IMR-90 (cell line): ENCODE data around the gene SNCA. TPM values are rescaled to one million over a fixed set of nuclear protein-coding genes. Genes with fewer than 3 reads are reported as not detected.
A peak's percentile ranks its signal among the peaks of the same experiment; 100 is the strongest.

ENCODE experiments used
- ATAC-seq: fragments of 200-7000 bp; cut with Tn5 transposase; 2 replicates; pipeline ENCODE4 v1.9.1; 2020; ENCODE audit warnings: low read depth, mild to moderate bottlenecking, moderate library complexity
- Bru-seq: library from RNA; stranded (reverse); fragments of 400-500 nt; gene quantifications from one replicate; lab custom pipeline; 2021; lab: Mats Ljungman, UMichigan
- BruChase-seq, 2 experiments: library from RNA; stranded (reverse); fragments of 400-500 nt; gene quantifications; one replicate each; lab custom pipeline; 2021; lab: Mats Ljungman, UMichigan
- BruUV-seq: library from RNA; stranded (reverse); fragments of 400-500 nt; replicated peaks from 2 replicates; lab custom pipeline; 2021; lab: Mats Ljungman, UMichigan
- CTCF ChIA-PET: fragments of 300-600 bp; formaldehyde crosslinking; extraction: SDS; loops from one replicate; lab custom pipeline; 2021; ENCODE audit warnings: antibody characterized with exemption; lab: Yijun Ruan, JAX
- POLR2A ChIA-PET: fragments of 300-600 bp; sonication (Branson Sonifier 250); formaldehyde crosslinking; loops from one replicate; lab custom pipeline; 2022; ENCODE audit warnings: antibody characterized with exemption; ENCODE audit not compliant: unreplicated experiment; lab: Charles Lee
- DNase-seq: peaks from one replicate; pipeline ENCODE4 v3.0.0; 2013
- H2AFZ ChIP-seq: replicated peaks from 2 replicates; pipeline ENCODE3; 2013; ENCODE audit warnings: low read length, mild to moderate bottlenecking; ENCODE audit not compliant: poor library complexity
- H2AK5ac ChIP-seq: 2 replicates; pipeline ENCODE4 v1.6.1; 2013; ENCODE audit warnings: low read depth, low read length, inconsistent platforms
- H2AK9ac ChIP-seq: replicated peaks from 2 replicates; pipeline ENCODE3; 2013; ENCODE audit warnings: mild to moderate bottlenecking, low read depth, low read length, moderate library complexity; ENCODE audit not compliant: poor library complexity
- H2BK120ac ChIP-seq: 2 replicates; pipeline ENCODE4 v1.6.1; 2013; ENCODE audit warnings: low read depth, low read length, inconsistent platforms
- H2BK15ac ChIP-seq: 3 replicates; pipeline ENCODE4 v1.6.1; 2013; ENCODE audit warnings: low read depth, low read length, inconsistent platforms
- H2BK20ac ChIP-seq: 2 replicates; pipeline ENCODE4 v1.6.1; 2013; ENCODE audit warnings: low read depth, mild to moderate bottlenecking, inconsistent platforms, low read length, moderate library complexity
- H2BK5ac ChIP-seq: 2 replicates; pipeline ENCODE4 v1.6.1; 2013; ENCODE audit warnings: mild to moderate bottlenecking, low read depth, low read length, inconsistent platforms; ENCODE audit not compliant: poor library complexity, severe bottlenecking
- H3K14ac ChIP-seq: replicated peaks from 2 replicates; pipeline ENCODE4 v1.6.1; 2013; ENCODE audit warnings: low read depth, low read length, inconsistent platforms
- H3K18ac ChIP-seq: 2 replicates; pipeline ENCODE4 v1.6.1; 2013; ENCODE audit warnings: low read depth, low read length, control low read depth
- H3K23ac ChIP-seq: 2 replicates; pipeline ENCODE4 v1.6.1; 2013; ENCODE audit warnings: low read depth, low read length, inconsistent platforms
- H3K27ac ChIP-seq: 2 replicates; pipeline ENCODE4 v1.5.1; 2013; ENCODE audit warnings: mild to moderate bottlenecking, control low read depth, low read length; ENCODE audit not compliant: insufficient read depth
- H3K27me3 ChIP-seq: 2 replicates; pipeline ENCODE4 v1.6.1; 2013; ENCODE audit warnings: low read length; ENCODE audit not compliant: control insufficient read depth, insufficient read depth
- H3K36me3 ChIP-seq: 2 replicates; pipeline ENCODE4 v1.6.1; 2013; ENCODE audit warnings: low read length, mixed read lengths; ENCODE audit not compliant: control insufficient read depth, insufficient read depth
- H3K4ac ChIP-seq: 2 replicates; pipeline ENCODE4 v1.6.1; 2013; ENCODE audit warnings: low read depth, low read length, inconsistent platforms
- H3K4me1 ChIP-seq: 2 replicates; pipeline ENCODE4 v1.6.1; 2013; ENCODE audit warnings: low read length, mixed read lengths; ENCODE audit not compliant: control insufficient read depth, insufficient read depth
- H3K4me2 ChIP-seq: 2 replicates; pipeline ENCODE4 v1.6.1; 2013; ENCODE audit warnings: low read depth, mild to moderate bottlenecking, control low read depth, low read length, moderate library complexity
- H3K4me3 ChIP-seq: 2 replicates; pipeline ENCODE4 v1.5.1; 2013; ENCODE audit warnings: low read depth, mild to moderate bottlenecking, control low read depth, low read length, moderate library complexity; ENCODE audit not compliant: insufficient read depth
- H3K56ac ChIP-seq: 2 replicates; pipeline ENCODE4 v1.6.1; 2013; ENCODE audit warnings: low read length, inconsistent platforms; ENCODE audit not compliant: insufficient read depth; ENCODE audit errors: extremely low read depth
- H3K79me1 ChIP-seq, 2 experiments: 2 replicates each; pipeline ENCODE4 v1.6.1; 2013; ENCODE audit warnings: low read length in 2 of 2, inconsistent platforms in 1 of 2, low read depth in 1 of 2
- H3K9ac ChIP-seq: 2 replicates; pipeline ENCODE4 v1.6.1; 2013; ENCODE audit warnings: low read depth, low read length, control low read depth
- H3K9me1 ChIP-seq: 2 replicates; pipeline ENCODE4 v1.6.1; 2013; ENCODE audit warnings: low read length, inconsistent platforms; ENCODE audit not compliant: insufficient read depth
- H3K9me3 ChIP-seq: 2 replicates; pipeline ENCODE4 v1.6.1; 2013; ENCODE audit warnings: low read length; ENCODE audit not compliant: control insufficient read depth, insufficient read depth
- H4K20me1 ChIP-seq: 2 replicates; pipeline ENCODE4 v1.6.1; 2013; ENCODE audit warnings: low read length, inconsistent platforms; ENCODE audit not compliant: insufficient read depth
- H4K5ac ChIP-seq: 2 replicates; pipeline ENCODE4 v1.6.1; 2013; ENCODE audit warnings: mild to moderate bottlenecking, low read depth, low read length, control low read depth
- H4K8ac ChIP-seq, 2 experiments: 2 replicates each; pipeline ENCODE4 v1.6.1; 2013; ENCODE audit warnings: low read depth in 2 of 2, low read length in 2 of 2, control low read depth in 1 of 2, inconsistent platforms in 1 of 2
- H4K91ac ChIP-seq: 2 replicates; pipeline ENCODE4 v1.6.1; 2013; ENCODE audit warnings: low read depth, low read length, inconsistent platforms; ENCODE audit not compliant: insufficient read depth
- CEBPB ChIP-seq: IDR thresholded peaks from 2 replicates; pipeline ENCODE4 v1.6.1; 2012; ENCODE audit warnings: low read depth, low read length, improper control_type of control experiment
- CHD1 ChIP-seq: IDR thresholded peaks from 2 replicates; pipeline ENCODE4 v1.6.1; 2012; ENCODE audit warnings: low read depth, low read length, improper control_type of control experiment
- CTCF ChIP-seq: conservative IDR thresholded peaks from 2 replicates; pipeline ENCODE4 v1.5.1; 2012; ENCODE audit warnings: mild to moderate bottlenecking, low read depth, low read length, improper control_type of control experiment
- FOS ChIP-seq: fragments of 150-350 bp; IDR thresholded peaks from 2 replicates; pipeline ENCODE4 v1.6.1; 2016; ENCODE audit warnings: low read depth, low read length
- MXI1 ChIP-seq: IDR thresholded peaks from 2 replicates; pipeline ENCODE4 v1.6.1; 2012; ENCODE audit warnings: low read depth, mild to moderate bottlenecking, low read length, moderate library complexity, borderline replicate concordance
- NFE2L2 ChIP-seq: fragments of 150-350 bp; IDR thresholded peaks from 2 replicates; pipeline ENCODE4 v1.6.1; 2016; ENCODE audit warnings: low read depth, mild to moderate bottlenecking, low read length
- POLR2A ChIP-seq: IDR thresholded peaks from 2 replicates; pipeline ENCODE4 v1.6.1; 2012; ENCODE audit warnings: mild to moderate bottlenecking, low read depth, low read length
- RCOR1 ChIP-seq: IDR thresholded peaks from 2 replicates; pipeline ENCODE4 v1.6.1; 2012; ENCODE audit warnings: mild to moderate bottlenecking, low read length, improper control_type of control experiment; ENCODE audit not compliant: insufficient replicate concordance
- RFX5 ChIP-seq: IDR thresholded peaks from 2 replicates; pipeline ENCODE4 v1.8.0; 2012; ENCODE audit warnings: low read depth, mild to moderate bottlenecking, low read length, moderate library complexity
- SMC3 ChIP-seq: fragments of 150-350 bp; IDR thresholded peaks from 2 replicates; pipeline ENCODE4 v1.6.1; 2016; ENCODE audit warnings: low read depth, mild to moderate bottlenecking, antibody characterized with exemption, low read length, moderate library complexity
- WGBS, 2 experiments: methylation state at CpG; one replicate each; pipeline versions ENCODE4 v1.1.5 to v1.1.7; 2013; ENCODE audit warnings: missing lambda C conversion rate in 2 of 2; ENCODE audit not compliant: insufficient read length in 1 of 2; ENCODE audit errors: extremely low coverage in 2 of 2; 5-methylcytosine and 5-hydroxymethylcytosine counted together
- dilution Hi-C: fragments of 300-500 bp; cut with HindIII; formaldehyde crosslinking; loops from one replicate; pipeline ENCODE4 v1.14.3; 2018; ENCODE audit warnings: low sequenced_read_pairs; ENCODE audit not compliant: unreplicated experiment
- in situ Hi-C: fragments of 300-500 bp; cut with MboI; formaldehyde crosslinking; loops from 3 replicates; pipeline ENCODE4 v1.14.3; 2019; ENCODE audit warnings: low sequenced_read_pairs, inconsistent platforms, mixed read lengths
- intact Hi-C: fragments of 100-400 bp; cut with micrococcal nuclease; formaldehyde crosslinking; loops from 2 replicates; pipeline ENCODE4 v1.10.0; 2022
- long read RNA-seq: library from polyadenylated mRNA; unstranded; transcript quantifications from one replicate; pipeline ENCODE4 v2.0.0, GENCODE V29; 2021; ENCODE audit not compliant: unreplicated experiment
- polyA plus RNA-seq, 3 experiments: library from polyadenylated mRNA; depleted of rRNA; stranded (reverse); fragments of >200 nt; gene quantifications; 2 replicates each; pipeline ENCODE4 v1.2.3, GENCODE V29; 2012; ENCODE audit warnings: low replicate concordance in 1 of 3
- total RNA-seq: library from RNA; depleted of rRNA; stranded (reverse); fragments of >200 nt; gene quantifications from 2 replicates; pipeline ENCODE4 v1.2.3, GENCODE V29; 2012; rRNA removed

SNCA gene
- total RNA-seq = 0.36 and 0.56 TPM in 2 replicates
- polyA plus RNA-seq (2012; rRNA removed) = 0.46 and 0.59 TPM in 2 replicates
- polyA plus RNA-seq (2012; cell fraction: cytosol; rRNA removed) = 0.13 and 0.37 TPM in 2 replicates
- polyA plus RNA-seq (2012; cell fraction: nucleus; rRNA removed; ENCODE audit: low replicate concordance) = 0.09 and 0.32 TPM in 2 replicates
- Bru-seq, nascent RNA = percentile 30 among the genes with signal in this experiment
- percentile 29 among the genes with signal in this experiment for BruChase-seq, experiment 1, labeled RNA remaining after a 6-hour chase
- percentile 28 among the genes with signal in this experiment for BruChase-seq, experiment 2, labeled RNA remaining after a 2-hour chase
- long read RNA-seq, partial matches to known transcripts = 0 of 4 reads
- long read RNA-seq, other reads (novel, unspliced or antisense) = 0 of 4 reads

GRCh38 chr4:89836897-89837384, at the start of gene SNCA:
Gene SNCA (minus strand): TSS chr4:89837161. CDS start chr4:89835667, 1,494 bp downstream.
- dilution Hi-C loops (no loop called here), intact Hi-C loops (no loop called here), in situ Hi-C loops (no loop called here)
- Histone ChIP-seq H2AFZ (peak within 1 kb of the TSS; percentile 93), H2BK120ac (no peak within 1 kb of the TSS), H4K91ac (no peak within 1 kb of the TSS), H4K20me1 (no peaks in the 10 kb centered on the region), H3K14ac (no peak within 1 kb of the TSS), H3K27ac (no peak within 1 kb of the TSS), H2AK9ac (peak within 1 kb of the TSS; percentile 60), H3K4me3 (peak within 1 kb of the TSS; percentile 34), H3K36me3 (no peaks in the 10 kb centered on the region), H2BK15ac (no peak within 1 kb of the TSS), H3K56ac (no peak within 1 kb of the TSS), H3K27me3 (peaks cover 21% of the 10 kb centered on the region), H4K8ac (no peak within 1 kb of the TSS), H2BK5ac (no peak within 1 kb of the TSS), H3K79me1 (no peaks in the 10 kb centered on the region), H3K9me3 (no peaks in the 10 kb centered on the region), H3K4me2 (peak within 1 kb of the TSS; percentile 60), H3K9ac (no peak within 1 kb of the TSS), H2BK20ac (no peak within 1 kb of the TSS), H4K5ac (no peak within 1 kb of the TSS), H3K4me1 (no peaks in the 10 kb centered on the region), H3K18ac (no peak within 1 kb of the TSS), H3K9me1 (no peaks in the 10 kb centered on the region), H3K23ac (peak within 1 kb of the TSS; percentile 51; the same call in 1 of the 2 replicates), H2AK5ac (no peak within 1 kb of the TSS), H3K4ac (no peak within 1 kb of the TSS)
- ChIA-PET POLR2A (no interaction called here), CTCF (no interaction called here)
- TF ChIP-seq POLR2A (no peak), RFX5 (no peak), RCOR1 (no peak), SMC3 (no peak), NFE2L2 (no peak), CTCF (no peak), CEBPB (no peak), CHD1 (no peak), FOS (no peak), MXI1 (no peak)
- ATAC-seq (peak; percentile 96), DNase-seq (peak; percentile 21)
- BruUV-seq = no TSS peak
- WGBS, 2 experiments = 0% methylated on average over 10 of the region's 48 CpGs; no CpG with 5 or more reads in 1 of the 2 experiments
